Measurements from ENCODE around the gene CIRBP.

DNA sequence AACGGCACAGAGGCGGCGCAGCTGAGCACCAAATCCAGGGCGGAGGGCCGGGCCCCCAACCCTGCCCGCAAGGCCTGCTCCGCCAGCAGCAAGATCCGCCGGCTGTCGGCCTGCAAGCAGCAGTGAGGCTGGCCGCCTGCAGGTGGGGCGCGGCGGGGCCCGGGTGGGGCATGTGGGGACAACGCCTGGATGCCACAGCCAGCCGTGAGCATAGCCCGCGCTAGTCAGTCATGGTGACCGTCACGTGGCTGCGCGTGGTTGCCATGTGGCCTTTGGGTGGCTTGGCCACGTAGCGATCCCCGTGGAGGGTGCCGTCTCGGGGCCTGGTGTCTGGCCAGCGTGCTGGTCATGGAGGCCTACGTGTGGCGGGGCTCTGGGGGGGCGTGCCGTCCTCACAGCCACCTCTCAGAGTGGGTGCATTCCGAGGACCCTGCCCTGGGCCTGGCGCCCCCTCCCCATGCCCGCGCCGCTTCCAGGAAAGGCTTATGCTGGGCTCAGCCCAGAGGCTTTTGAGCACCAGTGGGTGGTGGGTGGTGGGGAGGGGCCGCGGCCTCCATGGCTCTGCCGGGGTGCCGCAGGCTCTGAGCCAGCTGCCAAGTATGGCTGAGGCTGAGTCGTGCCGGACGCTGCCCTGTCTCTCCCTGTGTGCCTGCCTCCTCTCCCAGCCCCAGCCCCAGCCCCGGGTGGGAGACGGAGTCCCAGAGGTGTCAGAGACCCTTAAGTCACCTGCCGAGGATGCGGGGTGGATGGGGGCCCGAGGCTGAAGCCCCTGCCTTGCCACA, 42.4 kb upstream of the CIRBP start:
- TF ChIP-seq, protein P1, sequence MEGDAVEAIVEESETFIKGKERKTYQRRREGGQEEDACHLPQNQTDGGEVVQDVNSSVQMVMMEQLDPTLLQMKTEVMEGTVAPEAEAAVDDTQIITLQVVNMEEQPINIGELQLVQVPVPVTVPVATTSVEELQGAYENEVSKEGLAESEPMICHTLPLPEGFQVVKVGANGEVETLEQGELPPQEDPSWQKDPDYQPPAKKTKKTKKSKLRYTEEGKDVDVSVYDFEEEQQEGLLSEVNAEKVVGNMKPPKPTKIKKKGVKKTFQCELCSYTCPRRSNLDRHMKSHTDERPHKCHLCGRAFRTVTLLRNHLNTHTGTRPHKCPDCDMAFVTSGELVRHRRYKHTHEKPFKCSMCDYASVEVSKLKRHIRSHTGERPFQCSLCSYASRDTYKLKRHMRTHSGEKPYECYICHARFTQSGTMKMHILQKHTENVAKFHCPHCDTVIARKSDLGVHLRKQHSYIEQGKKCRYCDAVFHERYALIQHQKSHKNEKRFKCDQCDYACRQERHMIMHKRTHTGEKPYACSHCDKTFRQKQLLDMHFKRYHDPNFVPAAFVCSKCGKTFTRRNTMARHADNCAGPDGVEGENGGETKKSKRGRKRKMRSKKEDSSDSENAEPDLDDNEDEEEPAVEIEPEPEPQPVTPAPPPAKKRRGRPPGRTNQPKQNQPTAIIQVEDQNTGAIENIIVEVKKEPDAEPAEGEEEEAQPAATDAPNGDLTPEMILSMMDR (IDR thresholded peaks at IDR 0.05 in 4 of 5, conservative IDR thresholded peaks at IDR 0.05 in 1 of 5): no peak
- TF ChIP-seq POLR2A (IDR thresholded peaks at IDR 0.05): no peak
